Stimulated activated CD8-positive, alpha-beta memory T cell treated with anti-CD3 and anti-CD28 coated beads, Interleukin-12 subunit alpha, Interleukin-12 subunit beta, amount 100 ng/mL, for 1 hour (primary cell): ENCODE results near the gene HIP1R.
"Not testable (repeated sequence)": the region's sequence is repeated elsewhere in the genome, so short reads cannot be mapped to it uniquely, and the experiment has no call there.

ENCODE experiments used
- DNase-seq: peaks from one replicate; pipeline ENCODE4 v3.0.0-alpha.2; 2020; ENCODE audit warnings: low read depth

The HIP1R gene

DNA sequence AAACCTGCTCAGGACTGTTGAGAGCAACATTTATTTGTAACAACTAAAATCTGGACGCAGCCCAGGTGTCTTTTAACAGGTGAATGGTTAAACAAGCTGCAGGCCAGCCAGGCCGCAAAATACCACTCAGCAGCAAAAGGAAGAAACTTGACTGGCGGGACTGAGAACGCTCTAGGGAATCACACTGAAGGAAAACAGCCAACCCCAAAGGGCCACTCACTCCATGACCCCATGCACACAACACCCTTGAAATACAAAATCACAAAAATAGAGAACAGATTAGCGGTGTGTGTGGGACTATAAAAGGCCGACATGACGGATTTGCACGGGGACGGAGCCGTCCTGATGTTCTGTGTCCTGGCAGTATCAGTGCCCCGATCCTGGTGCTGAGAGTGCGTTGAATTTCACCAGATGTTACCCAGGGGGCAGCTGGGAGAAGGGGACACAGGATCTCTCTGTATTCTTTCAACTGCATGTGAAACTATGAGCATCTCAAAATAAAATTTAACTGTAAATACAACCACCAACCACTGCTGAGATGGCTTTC lies 37.6 kb downstream of the HIP1R start:
- no peak for DNase-seq

DNA sequence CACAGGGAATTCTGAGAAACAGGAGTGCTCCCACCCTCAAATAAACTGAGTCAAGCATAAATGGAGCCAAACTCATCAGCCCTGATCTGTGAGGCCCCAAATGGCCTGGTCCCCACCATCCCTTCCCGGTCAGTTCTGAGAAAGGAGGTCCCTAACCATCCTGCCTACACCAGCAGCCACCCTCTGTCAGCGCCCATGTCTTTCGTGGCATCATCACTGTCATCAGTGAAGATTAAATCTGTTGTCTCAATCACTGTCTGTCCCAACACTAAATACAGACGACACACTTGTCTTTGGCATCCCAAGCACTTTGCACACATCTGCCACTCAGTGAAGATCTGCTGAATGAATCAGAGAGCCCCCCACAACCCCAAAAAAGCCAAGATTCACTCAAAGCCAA lies 38.3 kb downstream of the HIP1R start:
- DNase-seq, result no peak

DNA sequence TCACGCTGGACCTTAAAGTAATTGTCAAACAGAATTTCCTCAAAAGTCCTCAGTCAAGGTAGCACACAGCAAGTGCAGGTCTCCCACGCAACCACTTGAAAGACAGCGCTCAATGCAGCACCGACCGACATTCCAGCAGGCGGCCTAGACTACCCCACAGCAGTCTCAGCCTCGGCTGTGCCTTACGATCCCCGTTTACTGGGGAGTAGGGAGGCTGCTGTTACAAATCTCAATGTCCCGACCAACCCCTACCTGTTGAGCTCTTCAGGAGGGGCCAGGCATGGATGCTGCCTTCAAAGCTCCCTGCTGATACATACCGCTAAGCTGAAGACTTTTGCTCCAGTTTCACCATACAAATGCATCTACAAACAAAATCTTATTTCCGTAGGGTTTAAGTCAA lies 38.8 kb downstream of the HIP1R start:
- no peak for DNase-seq

DNA sequence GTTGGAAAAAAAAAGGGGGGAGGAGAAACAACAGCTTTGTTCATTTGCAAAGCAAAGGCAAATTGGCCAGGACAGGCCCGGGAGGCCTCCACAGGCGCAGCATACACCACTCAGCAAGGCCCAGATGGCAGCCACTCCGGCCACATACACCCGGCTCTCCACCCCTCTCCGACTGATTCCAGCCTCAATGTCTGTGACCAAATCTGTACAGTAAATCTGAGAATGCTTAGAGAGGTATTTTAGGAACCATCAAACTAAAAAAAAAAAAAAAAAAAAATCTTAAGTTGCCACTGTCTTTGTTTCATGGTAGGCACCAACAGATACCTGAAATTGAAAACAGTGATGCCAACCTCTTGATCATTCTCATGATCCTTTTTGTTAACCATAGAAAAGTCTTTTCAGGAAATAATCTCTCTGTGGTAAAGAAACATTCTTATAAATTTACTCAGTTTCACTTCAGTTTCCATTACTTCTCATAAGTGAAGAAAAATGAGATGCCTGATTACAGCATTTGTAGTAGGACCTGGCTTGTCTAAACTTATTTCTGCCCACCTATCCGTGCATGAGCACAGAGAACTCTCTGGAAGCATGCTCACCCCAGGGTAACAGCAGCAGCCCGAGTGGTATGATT lies 40.4 kb downstream of the HIP1R start:
- DNase-seq, result no peak

DNA sequence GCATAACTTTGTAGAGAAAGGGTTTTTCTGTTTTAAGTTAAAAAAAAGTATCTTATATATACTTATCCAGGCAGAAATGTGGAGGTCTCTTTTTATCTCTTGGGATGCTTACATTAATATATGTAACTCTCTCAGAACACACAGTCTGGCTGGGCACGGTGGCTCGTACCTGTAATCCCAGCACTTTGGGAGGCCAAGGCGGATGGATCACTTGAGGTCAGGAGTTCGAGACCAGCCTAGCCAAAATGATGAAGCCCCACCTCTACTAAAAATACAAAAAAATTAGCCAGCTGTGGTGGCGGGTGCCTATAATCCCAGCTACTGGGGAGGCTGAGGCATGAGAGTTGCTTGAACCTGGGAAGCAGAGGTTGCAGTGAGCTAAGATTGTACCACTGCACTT lies 41.0 kb downstream of the HIP1R start:
- not testable (repeated sequence) for DNase-seq

DNA sequence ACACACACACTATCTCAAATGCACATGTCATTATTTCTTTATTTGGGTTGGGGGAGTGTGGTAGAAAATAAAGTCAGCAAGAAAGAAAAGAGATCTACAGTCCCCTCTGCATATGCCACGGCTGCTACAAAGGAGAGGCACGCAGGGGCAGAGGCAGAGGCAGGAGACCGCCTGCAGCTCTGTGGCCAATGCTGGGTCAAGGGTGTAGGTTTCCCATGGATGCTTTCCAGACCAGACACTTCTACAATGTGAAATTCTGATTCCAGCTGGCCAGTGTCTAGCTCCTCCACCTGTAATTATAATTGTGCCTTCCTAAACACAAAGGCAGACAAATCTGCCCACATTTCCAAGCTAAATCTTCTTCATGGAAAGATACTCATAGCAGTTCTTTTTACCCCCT lies 41.5 kb downstream of the HIP1R start:
- DNase-seq, result no peak

DNA sequence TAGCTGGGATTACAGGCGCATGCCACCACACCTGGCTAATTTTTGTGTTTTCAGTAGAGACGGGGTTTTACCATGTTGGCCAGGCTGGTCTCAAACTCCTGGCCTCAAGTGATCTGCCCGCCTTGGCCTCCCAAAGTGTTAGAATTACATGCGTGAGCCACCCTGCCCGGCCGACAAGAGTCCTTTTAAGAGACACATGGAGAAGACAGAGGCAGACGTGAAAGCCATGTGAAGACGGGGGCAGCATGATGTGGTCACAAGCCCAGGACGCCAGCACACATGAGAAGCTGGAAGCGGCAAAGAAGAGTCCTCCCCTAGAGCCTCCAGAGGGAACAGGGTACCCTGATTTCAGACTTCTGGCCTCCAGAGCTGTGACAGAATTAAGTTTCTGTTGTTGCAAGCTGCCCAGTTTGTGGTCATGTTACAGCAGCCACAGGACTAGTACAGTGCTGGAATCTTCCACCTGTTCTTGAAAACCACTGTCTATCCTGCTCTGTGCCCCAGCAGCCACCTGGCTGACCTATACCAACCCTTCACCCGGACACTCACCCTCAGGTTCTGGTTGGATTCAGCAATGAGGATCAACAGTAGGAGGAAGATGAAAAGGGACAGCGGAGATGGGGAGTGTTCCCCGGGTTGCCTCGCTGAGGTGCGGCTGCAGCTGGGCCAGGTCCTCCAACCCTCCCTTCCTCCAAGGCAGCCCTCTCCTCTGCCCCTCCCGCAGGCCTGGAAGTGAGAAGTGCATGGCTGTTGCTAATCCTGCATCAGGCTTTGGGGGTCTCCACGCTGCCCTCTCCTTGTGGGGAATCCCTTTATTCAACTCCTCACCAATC lies 43.7 kb downstream of the HIP1R start:
- no peak for DNase-seq

DNA sequence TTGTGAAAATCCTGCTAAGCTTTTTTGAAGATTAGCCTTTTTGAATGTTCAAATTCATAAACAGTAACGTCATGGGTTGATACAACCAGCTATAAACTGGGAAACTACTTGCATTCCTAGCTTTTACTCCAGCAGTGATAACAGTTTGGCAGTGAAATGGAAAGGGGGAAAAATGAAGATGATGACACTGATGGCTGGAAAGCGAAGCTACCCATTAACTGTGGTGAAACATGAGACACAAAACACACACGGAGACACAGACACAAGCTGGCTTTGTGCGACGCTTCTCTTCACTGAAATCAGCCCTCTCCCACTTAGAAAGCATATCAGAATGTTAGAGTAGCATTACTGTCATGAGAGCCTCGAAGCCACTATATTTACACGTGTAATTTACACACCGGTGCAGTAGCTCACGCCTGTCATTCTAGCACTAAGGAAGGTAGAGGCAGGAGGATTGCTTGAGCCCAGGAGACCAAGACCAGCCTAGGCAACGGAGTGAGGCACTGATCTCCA lies 45.0 kb downstream of the HIP1R start:
- no peak for DNase-seq

DNA sequence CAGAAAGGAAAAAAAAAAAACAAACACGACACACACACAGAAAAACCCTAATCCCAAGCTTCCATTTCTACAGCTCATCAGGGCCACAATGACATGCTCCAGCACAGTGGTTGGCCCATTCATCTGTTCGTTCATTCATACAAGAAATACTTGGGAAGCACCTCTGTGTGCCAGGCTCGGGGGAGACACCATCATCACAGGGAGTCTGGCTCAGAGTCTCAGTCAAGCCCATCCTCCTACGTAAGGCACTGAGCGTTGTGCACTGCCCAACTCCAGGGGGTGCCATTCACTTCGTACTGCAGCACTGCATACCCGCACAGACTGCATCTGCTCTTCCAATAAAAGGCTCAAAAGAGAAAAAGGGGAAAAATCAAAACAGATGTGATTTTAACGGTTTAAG lies 45.4 kb downstream of the HIP1R start:
- no peak for DNase-seq

DNA sequence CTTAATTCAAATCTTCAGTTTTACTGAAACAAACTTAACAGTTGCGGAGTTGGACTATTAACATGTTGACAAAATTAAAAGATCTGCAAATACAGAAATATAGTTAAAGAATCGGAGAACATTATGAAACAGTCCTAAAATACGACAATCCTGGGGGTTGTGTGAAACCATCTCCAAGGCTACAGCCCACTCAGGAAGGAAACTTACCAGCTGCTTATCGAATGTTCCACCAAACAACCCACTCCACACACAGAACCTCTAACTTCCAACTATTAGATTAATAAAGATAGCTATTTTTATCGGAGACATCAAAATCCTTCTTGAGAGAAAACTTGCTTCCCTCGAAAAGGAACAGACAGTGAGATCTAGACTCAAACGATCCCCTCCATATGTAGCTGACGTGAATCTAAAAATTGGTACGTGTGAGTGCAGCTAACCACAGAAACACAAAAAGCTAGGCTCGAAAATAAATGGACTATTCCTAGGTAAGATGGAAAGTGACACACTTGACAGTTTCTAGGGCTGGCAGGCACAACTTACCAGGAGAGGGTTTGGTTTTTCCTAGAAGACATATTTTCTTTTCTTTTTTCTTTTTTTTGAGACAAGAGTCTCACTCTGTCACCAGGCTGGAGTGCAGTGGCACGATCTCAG lies 47.8 kb downstream of the HIP1R start:
- DNase-seq, result no peak

DNA sequence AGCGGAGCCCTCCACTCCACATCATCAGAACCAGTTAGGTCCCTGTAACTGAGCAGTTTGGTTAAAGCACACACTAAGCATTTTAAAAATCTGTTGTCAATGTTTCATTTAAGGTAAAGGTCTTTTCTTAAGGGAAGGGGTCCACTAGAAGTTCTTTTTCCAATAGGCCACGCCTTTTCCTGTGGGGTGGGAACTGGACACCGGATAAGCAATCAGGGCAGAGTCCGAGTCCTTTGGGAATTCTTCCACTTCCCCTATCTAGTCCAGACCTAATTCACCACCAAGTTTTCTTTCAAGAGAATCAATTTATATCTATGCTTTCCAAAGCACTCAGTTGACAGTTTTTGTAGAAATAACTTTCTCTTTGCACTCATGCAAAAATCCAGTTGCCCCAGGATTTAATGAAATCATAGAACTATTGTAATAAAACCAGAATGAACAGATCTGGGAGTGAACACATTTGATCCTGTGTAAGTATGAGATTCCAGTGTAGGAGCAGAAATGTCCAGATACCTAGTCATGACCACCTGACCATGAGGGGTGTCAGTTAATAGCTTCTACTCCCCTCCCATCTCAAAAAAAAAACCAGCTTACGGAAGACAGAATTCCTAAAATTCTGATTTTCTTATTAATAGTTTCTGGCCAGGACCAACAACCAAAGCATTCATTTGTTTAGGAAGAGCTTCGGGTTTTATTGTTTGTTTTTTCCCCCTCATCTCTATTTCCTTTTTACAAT lies 49.0 kb downstream of the HIP1R start:
- DNase-seq, result no peak

DNA sequence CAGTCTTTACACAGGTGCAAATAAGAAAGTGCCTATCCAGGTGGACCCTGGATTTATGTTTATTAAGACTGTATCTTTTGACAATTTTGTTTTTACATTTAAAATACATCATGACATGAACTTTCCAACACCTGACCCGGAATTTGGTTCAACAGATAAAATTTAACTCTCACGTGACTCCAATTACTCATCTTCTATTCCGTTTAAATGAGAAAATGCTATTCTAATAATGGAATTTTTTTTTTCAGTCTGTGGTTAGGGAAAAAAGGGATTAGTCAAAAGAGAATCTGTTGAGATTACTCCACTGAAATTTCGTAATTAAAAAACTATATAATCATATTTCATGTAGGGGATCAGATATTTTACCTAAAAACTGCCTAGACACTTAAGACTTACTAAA lies 49.6 kb downstream of the HIP1R start:
- no peak for DNase-seq

DNA sequence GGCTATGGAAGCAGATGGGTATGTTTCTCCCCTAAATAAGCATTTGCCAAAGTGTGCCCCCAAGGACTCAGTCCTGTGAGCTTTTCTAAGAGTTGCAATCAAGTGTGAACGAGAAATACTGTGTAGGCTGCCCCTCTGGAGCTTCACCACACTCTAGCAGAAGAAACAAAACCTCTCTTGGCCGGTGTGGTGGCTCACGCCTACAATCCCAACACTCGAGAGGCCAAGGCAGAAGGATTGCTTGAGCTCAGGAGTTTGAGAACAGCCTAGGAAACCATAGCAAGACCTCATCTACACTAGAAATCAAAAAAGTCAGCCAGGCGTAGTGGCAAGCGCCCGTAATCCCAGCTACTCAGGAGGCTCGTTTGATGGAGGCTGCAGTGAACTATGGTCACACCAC lies 50.9 kb downstream of the HIP1R start:
- no peak for DNase-seq

DNA sequence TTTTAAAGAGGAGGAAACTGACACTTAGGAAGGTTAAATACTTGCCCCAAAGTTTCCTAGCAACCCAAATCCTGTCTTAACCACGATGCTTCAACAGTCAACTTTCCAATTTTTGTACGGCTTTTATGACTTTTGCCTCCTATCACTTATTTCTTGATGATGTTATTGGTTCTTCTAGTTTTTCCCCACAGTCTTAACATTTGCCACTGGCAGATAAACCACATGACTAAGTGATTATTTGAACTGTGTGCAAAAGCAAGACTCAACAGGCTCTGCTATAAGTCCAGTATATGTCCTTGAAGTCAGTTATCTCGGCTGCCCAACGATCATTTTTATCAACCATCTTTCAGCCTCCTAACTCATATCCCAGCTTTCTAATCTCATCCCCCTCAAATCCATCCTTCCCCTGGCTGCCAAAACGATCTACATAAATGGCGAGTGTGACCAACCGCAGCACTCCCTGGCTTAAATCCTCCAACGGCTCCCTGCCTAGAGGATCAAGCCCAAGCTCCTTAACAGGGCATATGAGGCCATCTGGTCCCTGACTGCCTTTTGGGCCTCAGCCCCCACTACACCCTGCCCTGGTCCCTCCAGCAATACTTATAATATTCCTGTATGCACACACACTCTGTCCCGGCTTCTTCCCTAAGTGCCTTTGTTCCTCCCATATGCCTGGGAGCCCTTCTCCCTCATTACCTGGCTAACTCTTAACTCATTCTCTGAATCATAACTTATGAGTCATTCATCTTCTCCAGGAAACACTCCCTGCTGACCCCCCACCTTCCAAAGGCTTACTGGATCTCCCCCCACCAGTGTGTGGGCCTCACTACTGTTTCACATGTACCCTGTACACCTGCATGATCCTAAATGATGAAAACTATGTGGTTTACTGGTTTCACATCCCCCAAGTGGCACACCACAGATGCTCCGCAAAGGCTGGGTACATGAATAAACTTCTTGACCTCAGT lies 51.9 kb downstream of the HIP1R start:
- DNase-seq, result no peak

DNA sequence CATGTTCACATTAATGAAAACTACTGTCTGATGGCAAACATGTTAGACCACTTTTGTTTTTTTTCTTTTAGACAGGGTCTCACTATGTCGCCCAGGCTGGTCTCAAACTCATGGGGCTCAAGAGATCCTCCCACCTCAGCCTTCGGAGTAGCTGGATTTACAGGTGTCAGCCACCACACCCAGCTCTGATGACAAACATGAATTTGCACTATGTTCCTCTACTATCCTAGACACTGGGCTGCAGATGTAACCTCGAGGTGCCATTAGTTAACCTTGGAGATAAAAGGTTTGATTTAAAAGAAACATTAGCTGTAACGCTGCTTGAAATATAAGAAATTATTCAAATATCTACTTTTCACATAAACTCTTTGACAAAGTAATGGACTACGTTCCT lies 52.6 kb downstream of the HIP1R start:
- DNase-seq, result no peak

DNA sequence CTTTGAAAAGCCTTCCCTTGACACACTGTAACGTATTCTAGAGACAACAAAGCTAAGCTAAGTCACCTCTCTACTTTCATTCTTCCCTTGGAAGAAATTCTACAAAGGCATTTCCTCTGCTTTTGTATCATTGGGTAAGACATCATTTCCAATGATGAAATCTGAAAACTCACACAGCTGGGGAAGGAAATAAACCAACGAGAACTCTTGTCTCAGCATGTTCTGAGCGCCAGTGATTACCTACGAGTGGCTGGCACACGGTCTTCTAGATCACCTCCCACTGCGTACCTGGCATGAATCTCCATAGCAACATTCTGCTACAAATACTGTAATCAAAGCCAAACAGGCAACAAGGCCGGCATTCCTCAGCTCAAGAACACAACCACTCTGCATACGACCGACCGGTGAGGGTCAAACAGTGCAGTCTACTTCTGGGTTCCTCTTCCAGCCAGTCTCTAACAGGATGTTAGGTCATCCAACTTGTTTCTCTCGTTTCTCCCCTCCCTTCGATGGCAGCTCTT lies 53.0 kb downstream of the HIP1R start:
- no peak for DNase-seq

DNA sequence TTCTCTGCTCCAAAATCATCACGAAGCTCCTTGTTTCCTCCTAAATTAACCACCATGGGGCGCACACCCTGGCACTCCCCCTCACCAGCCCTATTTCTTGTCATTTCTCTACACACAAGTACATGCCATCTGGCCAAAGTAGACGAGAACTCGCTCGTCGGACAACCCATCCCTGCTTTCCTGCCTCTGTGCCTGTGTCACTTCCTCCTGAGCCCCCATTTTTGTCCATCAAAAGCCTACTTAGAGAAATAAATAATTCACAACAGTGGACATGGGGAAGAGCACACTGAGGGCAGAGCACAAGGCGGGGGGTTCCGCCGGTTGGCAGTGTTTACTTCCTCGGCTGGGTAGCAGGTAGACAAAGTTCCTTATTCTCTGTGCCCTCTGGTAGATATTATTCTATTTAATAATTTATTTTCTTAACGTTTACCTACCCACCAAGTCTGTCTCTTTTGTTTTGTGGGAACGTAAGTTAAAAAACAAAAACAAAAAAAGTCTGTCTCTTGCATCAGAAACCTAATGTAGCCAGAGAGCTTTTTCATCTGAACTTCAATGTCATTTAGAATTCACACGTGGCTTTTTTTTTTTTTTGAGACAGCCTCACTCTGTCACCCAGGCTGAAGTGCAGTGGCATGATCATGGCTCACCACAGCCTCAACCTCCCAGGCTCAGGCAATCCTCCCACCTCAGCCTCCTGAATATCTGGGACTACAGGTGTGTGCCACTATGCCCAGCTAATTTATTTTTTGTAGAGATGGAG lies 54.7 kb downstream of the HIP1R start:
- DNase-seq, result no peak

DNA sequence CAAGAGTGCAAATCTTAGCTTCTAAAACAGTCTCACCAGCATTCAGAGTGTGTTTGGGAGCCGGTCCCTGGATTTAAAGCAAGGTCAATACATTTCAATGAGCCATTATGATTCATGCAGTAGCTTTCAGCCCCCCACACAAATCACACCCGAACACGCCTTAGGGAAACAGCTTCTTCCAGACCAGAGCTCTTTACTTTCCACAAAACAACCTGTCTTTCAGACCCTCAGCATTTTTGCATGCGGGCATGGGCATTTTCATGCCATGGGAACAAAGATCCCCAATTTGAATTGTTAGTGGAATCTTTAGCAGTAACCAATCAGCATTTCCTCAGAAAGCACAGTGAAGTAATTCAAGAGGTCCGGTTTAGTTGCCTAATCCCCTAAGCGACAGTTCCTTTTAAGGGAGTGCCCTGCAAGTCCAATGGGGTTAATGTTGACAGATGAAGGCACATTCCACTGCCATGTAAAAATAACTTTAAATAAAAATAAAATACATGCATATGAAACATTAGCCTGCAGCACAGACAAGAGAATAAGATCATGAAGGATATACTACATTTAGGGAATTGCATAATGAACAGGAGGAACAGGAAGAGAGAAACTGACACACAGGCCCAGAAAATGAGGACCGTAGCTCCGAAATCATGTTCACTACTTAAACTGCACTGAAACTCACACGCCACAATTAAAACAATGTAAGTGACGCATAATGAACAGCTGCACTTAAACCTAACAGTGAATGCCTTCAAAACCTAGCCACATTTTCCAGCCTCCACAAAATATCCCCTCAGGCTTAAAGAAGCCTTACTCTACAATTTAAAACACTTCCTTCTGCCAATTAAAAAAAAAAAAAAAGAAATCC lies 56.6 kb downstream of the HIP1R start:
- DNase-seq, result no peak

DNA sequence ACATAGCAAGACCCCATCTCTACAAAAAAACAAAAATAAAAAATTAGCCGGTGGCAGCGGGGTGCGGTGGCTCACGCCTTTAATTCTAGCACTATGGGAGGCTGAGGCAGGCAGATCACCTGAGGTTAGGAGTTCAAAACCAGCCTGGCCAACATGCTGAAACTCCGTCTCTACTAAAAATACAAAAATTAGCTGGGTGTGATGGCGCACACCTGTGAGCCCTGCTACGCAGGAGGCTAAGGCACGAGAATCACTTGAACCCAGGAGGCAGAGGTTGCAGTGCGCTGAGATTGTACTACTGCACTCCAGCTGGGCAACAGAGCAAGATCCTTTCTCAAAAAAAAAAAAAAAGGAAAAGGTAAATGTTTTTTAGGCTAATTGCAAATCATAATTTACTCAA lies 57.5 kb downstream of the HIP1R start:
- not testable (repeated sequence) for DNase-seq
